Measurements from ENCODE around the gene ARRDC5. TPM values are rescaled to one million over a fixed set of nuclear protein-coding genes. Genes with fewer than 3 reads are reported as not detected.
"Not testable (repeated sequence)": the region's sequence is repeated elsewhere in the genome, so short reads cannot be mapped to it uniquely, and the experiment has no call there.

ARRDC5 gene
- total RNA-seq, 2 experiments from 2014 or later: 0.10 to 0.17 TPM

- ChIA-PET POLR2A (interaction anchor here (0.9 to 1.5 kb wide), 5 partner anchors 10 to 57 kb away, joined by 3 to 5 read pairs (median 3); partner anchors contain the start of gene KDM4B), CTCF (interaction anchor here (0.6 to 2.3 kb wide), 14 partner anchors 9 to 121 kb away, joined by 3 to 13 read pairs (median 4); partner anchors contain the start of genes FEM1A and PLIN3)
Observed at GRCh38 chr19:4911786-4912672, 9.3 kb upstream of the ARRDC5 start.

- ChIA-PET POLR2A (interaction anchor here (0.6 to 1.5 kb wide), 6 partner anchors 11 to 80 kb away, joined by 3 to 5 read pairs (median 4); partner anchors contain the start of genes KDM4B and TICAM1), CTCF (interaction anchor here (0.6 to 2.3 kb wide), 10 partner anchors 8 to 101 kb away, joined by 3 to 13 read pairs (median 4); partner anchors contain the start of gene PLIN3)
Observed at GRCh38 chr19:4911314-4911713, 8.6 kb upstream of the ARRDC5 start.

GRCh38 chr19:4910594-4911281 is 8.0 kb upstream of the ARRDC5 start:
- ChIA-PET POLR2A (interaction anchor here (0.6 to 1.5 kb wide), 5 partner anchors 11 to 79 kb away, joined by 3 to 5 read pairs (median 4); partner anchors contain the start of genes KDM4B and TICAM1), CTCF (interaction anchor here (1.0 to 2.3 kb wide), 6 partner anchors 12 to 101 kb away, joined by 3 to 13 read pairs (median 7); partner anchors contain the start of gene PLIN3)

GRCh38 chr19:4909897-4910593 is 7.3 kb upstream of the ARRDC5 start:
- POLR2A ChIA-PET: no interaction called here
- CTCF ChIA-PET: interaction anchor here (1.5 to 2.3 kb wide), 2 partner anchors 38 to 60 kb away, joined by 3 to 7 read pairs; no protein-coding TSS in a partner anchor

- CTCF ChIA-PET: interaction anchor here (1.5 kb wide), 1 partner anchor 37 kb away, joined by 3 read pairs; no protein-coding TSS in a partner anchor
- POLR2A ChIA-PET: no interaction called here
Observed at GRCh38 chr19:4909156-4909896, 6.6 kb upstream of the ARRDC5 start, which contains the start of gene UHRF1. Gene UHRF1 (plus strand): TSS chr19:4909501. CDS start chr19:4910886, 1,385 bp downstream.

DNA sequence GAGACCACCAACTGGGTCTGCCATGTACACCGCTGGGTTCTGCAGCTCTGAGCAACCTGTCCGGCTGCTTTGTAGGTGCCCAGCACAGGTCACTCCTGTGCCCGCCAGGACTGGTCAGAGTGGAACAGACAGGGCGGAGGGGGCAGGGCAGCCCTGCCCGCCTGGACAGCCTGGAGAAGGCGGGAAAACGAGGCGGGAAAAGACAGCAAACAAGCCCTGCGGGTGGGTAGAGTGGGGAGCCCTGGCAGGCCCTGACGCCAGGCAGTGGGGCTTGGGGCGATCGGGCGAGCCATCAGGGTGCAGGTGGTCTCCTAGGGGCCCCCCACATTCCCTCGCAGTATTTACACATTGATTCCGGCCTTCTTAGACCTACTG is 6.1 kb upstream of the ARRDC5 start:
- ChIA-PET POLR2A (no interaction called here), CTCF (interaction anchor here (1.5 kb wide), 1 partner anchor 37 kb away, joined by 3 read pairs; no protein-coding TSS in a partner anchor)

- ChIA-PET CTCF (interaction anchor here (0.5 to 1.5 kb wide), 2 partner anchors 21 to 36 kb away, joined by 3 read pairs; no protein-coding TSS in a partner anchor), POLR2A (no interaction called here)
Observed at GRCh38 chr19:4908360-4908759, 5.7 kb upstream of the ARRDC5 start.

GRCh38 chr19:4906963-4907362 is 4.3 kb upstream of the ARRDC5 start:
- CTCF ChIA-PET: interaction anchor here (1.4 to 1.6 kb wide), 2 partner anchors 38 to 40 kb away, joined by 3 to 4 read pairs; partner anchors contain the start of gene PLIN3

DNA sequence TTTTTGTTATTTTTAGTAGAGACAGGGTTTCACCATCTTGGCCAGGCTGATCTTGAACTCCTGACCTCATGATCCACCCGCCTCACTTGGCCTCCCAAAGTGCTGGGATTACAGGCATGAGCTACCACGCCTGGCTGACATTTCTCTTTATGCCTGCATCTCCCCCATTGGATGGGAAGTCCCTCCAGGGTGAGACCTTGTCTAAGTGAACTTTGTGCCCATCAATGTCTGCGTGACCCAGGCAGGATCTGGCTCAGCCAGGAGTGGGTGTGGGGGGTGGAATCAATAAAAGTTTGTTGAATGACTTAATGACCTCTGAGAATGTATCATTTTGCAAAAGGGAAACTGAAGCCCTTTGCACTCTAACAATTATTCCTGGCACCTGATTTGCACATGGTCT is 1.8 kb upstream of the ARRDC5 start:
- ChIA-PET CTCF (interaction anchor here (0.9 to 1.0 kb wide), 2 partner anchors 10 to 15 kb away, joined by 3 to 4 read pairs; no protein-coding TSS in a partner anchor), POLR2A (no interaction called here)

More at GRCh38 chr19:4906963-4907362, 4.3 kb upstream of the ARRDC5 start:
- POLR2A ChIA-PET: interaction anchor here (0.6 kb wide), 1 partner anchor 63 kb away, joined by 3 read pairs; no protein-coding TSS in a partner anchor

DNA sequence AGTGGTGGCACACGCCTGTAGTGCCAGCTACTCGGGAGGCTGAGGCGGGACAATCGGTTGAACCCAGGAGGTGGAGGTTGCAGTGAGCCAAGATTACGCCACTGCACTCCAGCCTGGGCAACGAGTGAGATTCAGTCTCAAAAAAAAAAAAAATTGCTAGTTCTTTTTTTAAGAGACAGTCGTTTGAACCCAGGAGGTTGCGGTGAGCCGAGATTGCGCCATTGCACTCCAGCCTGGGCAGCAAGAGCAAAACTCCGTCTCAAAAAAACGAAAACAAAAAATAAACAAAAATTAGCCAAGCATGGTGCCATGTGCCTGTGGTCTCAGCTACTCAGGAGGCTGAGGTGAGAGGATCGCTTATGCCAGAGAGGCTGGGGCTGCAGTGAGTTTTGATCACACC is 1.8 kb downstream of the ARRDC5 start:
- POLR2A ChIA-PET: interaction anchor here (0.6 kb wide), 1 partner anchor 133 kb away, joined by 3 read pairs; no protein-coding TSS in a partner anchor
- CTCF ChIA-PET: not testable (repeated sequence)

- CTCF ChIA-PET: no interaction called here
Observed at GRCh38 chr19:4897146-4897545, 5.5 kb downstream of the ARRDC5 start.

DNA sequence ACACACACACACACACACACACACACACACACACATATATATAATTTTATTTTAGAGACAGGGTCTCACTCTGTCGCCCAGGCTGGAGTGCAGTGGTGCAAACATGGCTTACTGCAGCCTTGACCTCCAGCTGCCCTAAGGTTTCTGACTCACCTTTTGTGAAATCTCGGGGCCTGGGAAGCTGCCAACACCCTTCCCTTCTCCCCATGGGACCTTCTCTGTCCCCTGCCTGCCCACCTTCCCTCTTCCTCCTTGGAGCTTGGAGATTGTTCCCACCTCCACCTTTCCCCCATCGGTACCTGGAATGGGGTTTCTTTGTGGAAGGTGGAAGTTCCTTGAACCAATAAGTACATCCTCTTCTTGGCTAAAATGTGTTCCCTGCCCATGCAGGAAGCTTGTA is 6.3 kb downstream of the ARRDC5 start:
- ChIA-PET POLR2A (no interaction called here), CTCF (interaction anchor here (0.7 to 0.8 kb wide), 2 partner anchors 135 to 349 kb away, joined by 3 read pairs; no protein-coding TSS in a partner anchor)

More at GRCh38 chr19:4897146-4897545, 5.5 kb downstream of the ARRDC5 start:
- POLR2A ChIA-PET: no interaction called here

- CTCF ChIA-PET, POLR2A ChIA-PET: not testable (repeated sequence)
Observed at GRCh38 chr19:4892962-4893361, 9.7 kb downstream of the ARRDC5 start.

- CTCF ChIA-PET: no interaction called here
- POLR2A ChIA-PET: no interaction called here
Observed at GRCh38 chr19:4891066-4891465, 11.6 kb downstream of the ARRDC5 start.

DNA sequence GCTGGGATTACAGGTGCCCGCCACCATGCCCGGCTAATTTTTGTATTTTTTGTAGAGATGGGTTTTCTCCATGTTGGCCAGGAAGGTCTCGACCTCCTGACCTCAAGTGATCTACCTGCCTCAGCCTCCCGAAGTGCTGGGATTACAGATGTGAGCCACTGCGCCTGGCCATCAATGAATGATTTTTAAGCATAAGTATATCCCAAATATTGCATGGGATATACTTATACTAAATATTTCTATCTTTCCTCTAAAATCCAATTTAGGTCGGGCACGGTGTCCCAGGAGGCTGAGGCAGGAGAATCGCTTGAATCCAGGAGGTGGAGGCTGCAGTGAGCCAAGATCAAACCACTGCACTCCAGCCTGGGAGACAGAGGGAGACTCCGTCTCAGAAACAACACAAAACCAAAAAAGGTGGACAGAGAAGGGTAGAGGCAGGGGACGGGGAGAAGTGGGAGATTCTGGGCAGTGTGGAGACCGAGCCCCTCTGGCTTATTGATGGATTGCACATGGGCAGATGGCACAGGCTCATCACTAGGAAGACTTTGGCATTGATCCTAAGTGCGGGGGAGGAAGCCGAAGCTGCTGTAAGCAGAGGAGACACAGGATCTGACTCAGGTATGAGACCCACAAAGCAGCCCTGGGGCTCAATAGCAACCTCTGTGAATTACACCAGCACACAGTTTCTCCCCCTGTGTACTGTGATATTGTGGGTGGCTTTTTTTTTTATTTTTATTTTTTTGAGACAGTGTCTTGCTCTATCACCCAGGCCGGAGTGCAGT is 13.5 kb downstream of the ARRDC5 start:
- ChIA-PET CTCF (interaction anchor here (0.8 kb wide), 1 partner anchor 15 kb away, joined by 4 read pairs; no protein-coding TSS in a partner anchor), POLR2A (interaction anchor here (0.6 kb wide), 1 partner anchor 288 kb away, joined by 3 read pairs; no protein-coding TSS in a partner anchor)

GRCh38 chr19:4887803-4888202 is 14.9 kb downstream of the ARRDC5 start:
- POLR2A ChIA-PET: not testable (repeated sequence)
- CTCF ChIA-PET: interaction anchor here (0.7 kb wide), 1 partner anchor 20 kb away, joined by 3 read pairs; no protein-coding TSS in a partner anchor

DNA sequence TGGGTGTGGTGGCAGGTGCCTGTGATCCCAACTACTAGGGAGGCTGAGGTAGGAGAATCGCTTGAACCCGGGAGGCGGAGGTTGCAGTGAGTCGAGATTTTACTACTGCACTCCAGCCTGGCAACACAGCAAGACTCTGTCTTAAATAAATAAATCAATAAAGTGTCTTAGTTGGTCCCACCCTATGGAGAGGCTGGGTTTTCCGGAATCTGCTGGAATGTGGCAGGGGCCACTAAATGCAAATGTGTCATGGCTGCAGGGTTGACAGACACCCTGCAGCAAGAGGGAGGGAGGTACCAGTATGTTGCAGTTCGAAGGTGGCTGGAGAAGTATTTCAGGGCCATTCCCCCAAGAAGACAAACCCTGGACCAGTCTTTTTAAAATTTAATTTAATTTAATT is 17.7 kb downstream of the ARRDC5 start:
- CTCF ChIA-PET, POLR2A ChIA-PET: not testable (repeated sequence)

Measured in activated CD8-positive, alpha-beta memory T cell treated with anti-CD3 and anti-CD28 coated beads for 36 hours (primary cell).